ENCODE measurements around the gene TNIK.

TNIK gene

DNA sequence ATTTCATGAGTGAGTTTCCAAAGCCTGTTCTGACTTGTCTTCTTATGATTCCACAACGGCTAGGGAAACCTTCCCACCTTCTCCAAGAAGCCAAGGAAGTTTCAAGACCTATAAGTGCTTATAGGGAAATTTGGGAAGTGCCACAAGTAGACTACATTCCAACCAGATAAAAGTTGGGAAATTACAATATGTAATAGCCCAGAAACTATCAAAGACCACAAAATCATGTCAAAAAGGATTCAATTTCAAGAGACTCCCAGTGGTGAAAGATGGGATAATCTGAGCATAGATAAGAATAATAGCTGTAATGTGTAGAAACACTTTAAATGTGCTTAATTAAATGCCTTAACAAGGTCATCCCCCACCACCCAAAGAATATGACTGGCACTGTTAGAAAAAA is 264.5 kb downstream of the TNIK start:
- DNase-seq (ENCODE audit: low read depth) = no peak

DNA sequence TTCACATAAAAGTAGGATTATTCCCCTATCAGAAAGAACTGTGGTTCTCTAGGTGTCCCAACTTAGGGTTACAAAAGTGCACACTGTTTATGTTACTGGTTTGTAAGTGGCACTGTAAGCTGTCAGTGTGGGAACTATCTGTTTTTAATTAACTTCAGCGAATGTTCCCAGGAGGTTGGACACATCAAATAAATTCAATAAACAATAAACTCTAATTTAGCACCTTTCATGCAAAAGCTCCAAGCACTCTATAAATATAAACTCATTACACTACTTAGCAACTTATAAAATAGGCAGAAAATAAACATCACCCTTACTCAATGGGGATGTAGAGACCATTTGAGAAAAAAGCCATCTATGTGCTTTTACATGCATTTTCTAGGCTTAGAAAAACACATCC is 265.2 kb downstream of the TNIK start:
- no peak for DNase-seq (ENCODE audit: low read depth)
- no peak overlapping the region for H3K4me3 ChIP-seq (ENCODE audit: low read depth, low read length)
- TF ChIP-seq, protein P1, sequence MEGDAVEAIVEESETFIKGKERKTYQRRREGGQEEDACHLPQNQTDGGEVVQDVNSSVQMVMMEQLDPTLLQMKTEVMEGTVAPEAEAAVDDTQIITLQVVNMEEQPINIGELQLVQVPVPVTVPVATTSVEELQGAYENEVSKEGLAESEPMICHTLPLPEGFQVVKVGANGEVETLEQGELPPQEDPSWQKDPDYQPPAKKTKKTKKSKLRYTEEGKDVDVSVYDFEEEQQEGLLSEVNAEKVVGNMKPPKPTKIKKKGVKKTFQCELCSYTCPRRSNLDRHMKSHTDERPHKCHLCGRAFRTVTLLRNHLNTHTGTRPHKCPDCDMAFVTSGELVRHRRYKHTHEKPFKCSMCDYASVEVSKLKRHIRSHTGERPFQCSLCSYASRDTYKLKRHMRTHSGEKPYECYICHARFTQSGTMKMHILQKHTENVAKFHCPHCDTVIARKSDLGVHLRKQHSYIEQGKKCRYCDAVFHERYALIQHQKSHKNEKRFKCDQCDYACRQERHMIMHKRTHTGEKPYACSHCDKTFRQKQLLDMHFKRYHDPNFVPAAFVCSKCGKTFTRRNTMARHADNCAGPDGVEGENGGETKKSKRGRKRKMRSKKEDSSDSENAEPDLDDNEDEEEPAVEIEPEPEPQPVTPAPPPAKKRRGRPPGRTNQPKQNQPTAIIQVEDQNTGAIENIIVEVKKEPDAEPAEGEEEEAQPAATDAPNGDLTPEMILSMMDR (conservative IDR thresholded peaks at IDR 0.05; ENCODE audit: low read depth, low read length) = no peak

More for the DNA sequence above, 264.5 kb downstream of the TNIK start:
- TF ChIP-seq, protein P1 (conservative IDR thresholded peaks at IDR 0.05; ENCODE audit: low read depth, low read length) = peak; percentile 37
- H3K4me3 ChIP-seq (ENCODE audit: low read depth, low read length) = no peak overlapping the region

DNA sequence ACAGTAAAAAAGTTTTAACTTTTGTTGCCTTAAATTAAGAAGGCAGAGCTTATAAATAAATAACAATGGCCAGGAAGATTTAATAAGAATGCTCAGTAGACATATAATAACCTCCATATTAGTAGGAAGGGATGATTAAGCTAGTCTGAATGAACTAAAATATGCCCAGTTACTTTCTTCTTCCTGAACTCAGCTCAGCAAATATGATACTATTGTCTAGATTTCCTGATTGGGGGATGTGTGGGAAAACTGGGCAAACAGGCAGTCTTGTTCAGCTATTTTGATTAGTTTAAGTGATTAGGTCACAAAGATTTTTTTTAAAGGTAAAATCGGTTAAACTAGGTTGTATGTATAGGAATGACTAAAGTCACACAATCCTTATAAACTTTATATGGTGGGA is 266.5 kb downstream of the TNIK start:
- no peak overlapping the region for H3K4me3 ChIP-seq (ENCODE audit: low read depth, low read length)
- TF ChIP-seq, protein P1 (conservative IDR thresholded peaks at IDR 0.05; ENCODE audit: low read depth, low read length) = no peak
- DNase-seq (ENCODE audit: low read depth) = no peak

DNA sequence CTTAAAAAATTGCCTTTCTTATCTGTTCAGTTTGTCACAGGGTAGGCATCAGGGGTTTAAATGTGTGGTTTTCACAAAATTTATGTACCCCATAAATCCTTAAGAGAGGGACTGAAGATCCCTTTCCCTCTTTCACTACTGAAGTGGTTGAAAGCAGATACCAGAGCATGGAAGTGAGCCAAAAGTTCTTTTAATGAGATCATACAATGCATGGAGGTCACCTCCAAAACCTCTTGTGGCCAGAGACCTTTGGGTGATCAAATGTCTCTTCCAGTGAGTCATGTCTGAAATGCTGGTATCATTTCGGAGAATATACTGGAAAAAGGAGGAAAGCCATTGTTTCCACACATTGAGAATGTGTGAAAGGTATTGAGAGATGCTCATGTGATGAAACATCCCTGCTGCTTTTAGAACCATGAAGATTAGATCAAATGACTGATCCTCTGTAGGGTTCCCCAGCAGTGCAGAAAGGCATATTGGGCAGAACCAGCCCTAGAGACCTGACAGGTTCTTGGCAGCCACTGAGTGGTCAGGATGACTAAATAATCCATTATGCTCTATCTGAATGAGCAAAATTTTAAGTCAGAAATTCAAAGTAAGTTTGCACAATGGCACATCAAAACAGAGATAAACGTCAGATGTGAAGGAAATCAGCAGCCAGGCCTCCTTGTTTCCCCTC is 267.9 kb downstream of the TNIK start:
- no peak overlapping the region for H3K4me3 ChIP-seq (ENCODE audit: low read depth, low read length)
- peak; percentile 96 for DNase-seq (ENCODE audit: low read depth)
- TF ChIP-seq, protein P1 (conservative IDR thresholded peaks at IDR 0.05; ENCODE audit: low read depth, low read length) = no peak

DNA sequence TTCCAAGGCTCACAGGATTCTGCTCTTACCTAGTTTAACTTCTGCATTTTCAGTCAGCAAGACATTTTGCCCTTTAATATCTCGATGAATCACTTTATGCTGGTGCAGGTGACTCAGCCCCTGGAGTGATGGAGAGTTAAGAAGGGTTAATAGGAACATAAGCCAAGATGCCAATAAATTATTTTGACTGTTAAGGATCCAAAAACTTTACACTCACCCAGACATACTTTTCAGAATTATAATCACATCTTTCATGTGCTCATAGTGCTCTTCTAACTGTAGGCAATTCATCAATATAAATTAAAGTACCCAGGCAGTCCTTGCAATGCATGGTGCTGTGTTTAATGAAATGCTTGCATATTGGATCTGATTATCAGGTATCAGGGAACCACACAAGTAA is 269.5 kb downstream of the TNIK start:
- DNase-seq (ENCODE audit: low read depth) = no peak

DNA sequence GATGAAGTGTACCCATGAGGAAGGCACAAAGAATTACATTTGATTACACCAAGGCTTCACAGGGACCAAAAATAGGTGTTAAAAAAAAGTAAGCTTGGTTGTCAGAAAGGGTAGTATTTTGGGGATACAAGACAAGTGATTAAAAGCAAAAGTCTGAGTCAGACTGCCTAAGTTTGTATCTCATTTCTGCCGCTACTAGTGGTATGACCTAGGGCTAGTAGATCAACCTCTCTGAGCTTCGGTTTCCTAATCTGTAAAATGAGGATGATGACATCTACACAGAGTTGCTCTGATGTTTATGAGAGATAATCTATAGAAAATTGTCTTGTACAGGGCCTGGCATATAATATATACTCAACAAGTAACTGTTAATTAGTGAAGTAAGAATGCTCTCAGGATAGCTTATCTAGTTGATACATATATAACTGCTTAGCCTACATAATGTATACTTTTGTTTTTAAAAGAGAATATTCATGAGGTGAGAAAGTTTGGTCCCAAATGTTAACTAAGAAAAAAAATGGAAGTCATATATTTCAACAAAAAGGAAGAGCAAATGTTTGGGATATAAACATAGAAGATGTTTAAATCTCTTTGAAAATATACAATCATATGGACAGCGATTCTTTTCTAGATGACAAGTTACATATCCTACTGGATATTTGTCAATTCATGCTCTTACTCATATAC is 270.7 kb downstream of the TNIK start:
- DNase-seq (ENCODE audit: low read depth) = no peak
- TF ChIP-seq, protein P1 (conservative IDR thresholded peaks at IDR 0.05; ENCODE audit: low read depth, low read length) = no peak
- no peak overlapping the region for H3K4me3 ChIP-seq (ENCODE audit: low read depth, low read length)

More for the DNA sequence above, 269.5 kb downstream of the TNIK start:
- TF ChIP-seq, protein P1 (conservative IDR thresholded peaks at IDR 0.05; ENCODE audit: low read depth, low read length) = no peak
- H3K4me3 ChIP-seq (ENCODE audit: low read depth, low read length) = no peak overlapping the region

All from choroid plexus epithelial cell (primary cell).